Mucosa of rectum (tissue), 2 donors: Measurements from ENCODE around the gene FAM53B.

ENCODE experiments used
- H3K27ac ChIP-seq, 2 donors: one replicate each; pipeline ENCODE4 v1.7.0; 2013; ENCODE audit warnings: inconsistent platforms in 2 of 2, low read depth in 2 of 2, low read length in 2 of 2
- H3K27me3 ChIP-seq, 2 donors: one replicate each; pipeline ENCODE4 v1.7.0; 2013; ENCODE audit warnings: low read length in 2 of 2; ENCODE audit not compliant: control insufficient read depth in 2 of 2, insufficient read depth in 2 of 2
- H3K36me3 ChIP-seq, 2 donors: one replicate each; pipeline ENCODE4 v1.7.0; 2013; ENCODE audit warnings: low read length in 2 of 2; ENCODE audit not compliant: control insufficient read depth in 2 of 2, insufficient read depth in 2 of 2
- H3K4me1 ChIP-seq, 2 donors: one replicate each; pipeline ENCODE4 v1.7.0; 2013; ENCODE audit warnings: low read length in 2 of 2, mild to moderate bottlenecking in 1 of 2; ENCODE audit not compliant: control insufficient read depth in 2 of 2, insufficient read depth in 2 of 2
- H3K4me3 ChIP-seq, 2 donors: one replicate each; pipeline ENCODE4 v1.7.0; 2013; ENCODE audit warnings: low read length in 2 of 2
- H3K9ac ChIP-seq, 2 donors: one replicate each; pipeline ENCODE4 v1.7.0; 2013; ENCODE audit warnings: low read length in 2 of 2, low read depth in 1 of 2, mild to moderate bottlenecking in 1 of 2
- H3K9me3 ChIP-seq, 2 donors: one replicate each; pipeline ENCODE4 v1.7.0; 2013; ENCODE audit warnings: low read length in 2 of 2; ENCODE audit not compliant: control insufficient read depth in 2 of 2
- donor health status: healthy.
- donor health status: Normal muscosa, but diverticular disease.

FAM53B gene

GRCh38 chr10:124574456-124575070, 169.6 kb downstream of the FAM53B start:
- Histone ChIP-seq H3K4me1 (no peaks in the 10 kb centered on the region), H3K36me3 (no peaks in the 10 kb centered on the region), H3K9ac (no peak overlapping the region), H3K4me3 (no peak overlapping the region), H3K9me3 (no peaks in the 10 kb centered on the region), H3K27ac (no peak overlapping the region), H3K27me3 (no peaks in the 10 kb centered on the region)

GRCh38 chr10:124573726-124574455, 170.3 kb downstream of the FAM53B start:
- H3K4me1 ChIP-seq: no peaks in the 10 kb centered on the region
- H3K4me3 ChIP-seq: no peak overlapping the region
- no peaks in the 10 kb centered on the region for H3K9me3 ChIP-seq
- no peak overlapping the region for H3K9ac ChIP-seq
- H3K36me3 ChIP-seq: no peaks in the 10 kb centered on the region
- no peaks in the 10 kb centered on the region for H3K27me3 ChIP-seq
- no peak overlapping the region for H3K27ac ChIP-seq

- H3K9me3 ChIP-seq: no peaks in the 10 kb centered on the region
Measured at GRCh38 chr10:124572751-124573150, 171.4 kb downstream of the FAM53B start.

GRCh38 chr10:124570646-124571045, 173.5 kb downstream of the FAM53B start:
- H3K4me1 ChIP-seq: peaks cover 0 to 2% of the 10 kb centered on the region in 2 donors

More at GRCh38 chr10:124572751-124573150, 171.4 kb downstream of the FAM53B start:
- H3K27ac ChIP-seq: no peak overlapping the region
- H3K4me3 ChIP-seq: no peak overlapping the region
- no peaks in the 10 kb centered on the region for H3K27me3 ChIP-seq
- H3K9ac ChIP-seq: no peak overlapping the region
- H3K4me1 ChIP-seq: no peaks in the 10 kb centered on the region
- no peaks in the 10 kb centered on the region for H3K36me3 ChIP-seq

GRCh38 chr10:124569623-124570470, 174.3 kb downstream of the FAM53B start:
- H3K9me3 ChIP-seq: no peaks in the 10 kb centered on the region

More at GRCh38 chr10:124570646-124571045, 173.5 kb downstream of the FAM53B start:
- H3K27ac ChIP-seq: no peak overlapping the region
- no peaks in the 10 kb centered on the region for H3K27me3 ChIP-seq
- H3K36me3 ChIP-seq: no peaks in the 10 kb centered on the region
- H3K9me3 ChIP-seq: no peaks in the 10 kb centered on the region
- H3K9ac ChIP-seq: no peak overlapping the region
- no peak overlapping the region for H3K4me3 ChIP-seq

More at GRCh38 chr10:124569623-124570470, 174.3 kb downstream of the FAM53B start:
- Histone ChIP-seq H3K27ac (no peak overlapping the region), H3K27me3 (no peaks in the 10 kb centered on the region), H3K36me3 (no peaks in the 10 kb centered on the region), H3K4me1 (peaks cover 0 to 4% of the 10 kb centered on the region in 2 donors), H3K9ac (no peak overlapping the region), H3K4me3 (no peak overlapping the region)
